Mucosa of rectum (tissue), 2 donors: ENCODE results near the gene LIMCH1.
"Not testable (repeated sequence)": the region's sequence is repeated elsewhere in the genome, so short reads cannot be mapped to it uniquely, and the experiment has no call there.

ENCODE experiments used
- H3K27ac ChIP-seq, 2 donors: one replicate each; pipeline ENCODE4 v1.7.0; 2013; ENCODE audit warnings: inconsistent platforms in 2 of 2, low read depth in 2 of 2, low read length in 2 of 2
- H3K27me3 ChIP-seq, 2 donors: one replicate each; pipeline ENCODE4 v1.7.0; 2013; ENCODE audit warnings: low read length in 2 of 2; ENCODE audit not compliant: control insufficient read depth in 2 of 2, insufficient read depth in 2 of 2
- H3K36me3 ChIP-seq, 2 donors: one replicate each; pipeline ENCODE4 v1.7.0; 2013; ENCODE audit warnings: low read length in 2 of 2; ENCODE audit not compliant: control insufficient read depth in 2 of 2, insufficient read depth in 2 of 2
- H3K4me1 ChIP-seq, 2 donors: one replicate each; pipeline ENCODE4 v1.7.0; 2013; ENCODE audit warnings: low read length in 2 of 2, mild to moderate bottlenecking in 1 of 2; ENCODE audit not compliant: control insufficient read depth in 2 of 2, insufficient read depth in 2 of 2
- H3K4me3 ChIP-seq, 2 donors: one replicate each; pipeline ENCODE4 v1.7.0; 2013; ENCODE audit warnings: low read length in 2 of 2
- H3K9ac ChIP-seq, 2 donors: one replicate each; pipeline ENCODE4 v1.7.0; 2013; ENCODE audit warnings: low read length in 2 of 2, low read depth in 1 of 2, mild to moderate bottlenecking in 1 of 2
- H3K9me3 ChIP-seq, 2 donors: one replicate each; pipeline ENCODE4 v1.7.0; 2013; ENCODE audit warnings: low read length in 2 of 2; ENCODE audit not compliant: control insufficient read depth in 2 of 2
- donor health status: healthy.
- donor health status: Normal muscosa, but diverticular disease.

The LIMCH1 gene

DNA sequence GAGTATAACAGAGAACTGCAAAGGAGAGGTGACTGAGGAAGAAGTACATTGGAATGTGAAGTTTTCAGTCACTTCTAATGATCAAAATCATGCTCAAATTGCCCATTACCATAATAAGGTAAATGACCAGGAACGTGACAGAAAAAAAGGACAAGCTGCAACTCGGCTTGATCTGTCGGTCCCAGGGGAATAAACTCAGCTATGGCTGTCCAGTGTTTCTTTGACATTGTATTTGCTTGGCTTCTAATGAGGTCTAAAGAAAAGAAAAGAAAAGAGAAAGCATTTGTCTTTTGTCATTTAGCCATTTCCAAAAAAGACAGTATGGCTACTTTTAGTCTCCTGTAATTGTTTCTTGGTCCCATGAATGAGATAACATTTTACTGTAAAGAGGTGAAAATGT lies 185.3 kb downstream of the LIMCH1 start:
- Histone ChIP-seq H3K4me3 (no peak overlapping the region), H3K4me1 (no peaks in the 10 kb centered on the region), H3K27me3 (peaks cover 0 to 2% of the 10 kb centered on the region in 2 donors), H3K9me3 (peaks cover 0 to 2% of the 10 kb centered on the region in 2 donors), H3K9ac (no peak overlapping the region), H3K27ac (no peak overlapping the region), H3K36me3 (no peaks in the 10 kb centered on the region)

DNA sequence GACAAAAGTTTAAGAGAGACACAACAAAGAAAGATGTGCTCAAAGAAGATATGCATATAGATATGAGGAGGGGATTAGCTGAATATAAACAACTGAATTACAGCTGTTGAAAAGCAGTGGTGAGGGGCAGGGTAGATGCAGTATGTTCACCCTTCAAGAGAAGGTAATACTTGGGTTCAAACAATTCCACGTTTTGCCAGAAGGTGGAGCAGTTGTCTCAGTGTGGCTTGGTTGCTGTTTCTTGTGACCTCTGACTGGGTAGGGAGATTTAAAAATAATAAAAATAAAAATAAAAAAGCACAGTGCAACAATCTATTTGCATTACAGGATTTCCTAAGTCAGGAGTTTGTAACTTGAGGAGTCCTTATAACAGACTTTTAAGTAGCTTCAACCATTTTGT lies 187.3 kb downstream of the LIMCH1 start:
- Histone ChIP-seq H3K36me3 (no peaks in the 10 kb centered on the region), H3K27ac (no peak overlapping the region), H3K27me3 (peaks cover 0 to 2% of the 10 kb centered on the region in 2 donors)

DNA sequence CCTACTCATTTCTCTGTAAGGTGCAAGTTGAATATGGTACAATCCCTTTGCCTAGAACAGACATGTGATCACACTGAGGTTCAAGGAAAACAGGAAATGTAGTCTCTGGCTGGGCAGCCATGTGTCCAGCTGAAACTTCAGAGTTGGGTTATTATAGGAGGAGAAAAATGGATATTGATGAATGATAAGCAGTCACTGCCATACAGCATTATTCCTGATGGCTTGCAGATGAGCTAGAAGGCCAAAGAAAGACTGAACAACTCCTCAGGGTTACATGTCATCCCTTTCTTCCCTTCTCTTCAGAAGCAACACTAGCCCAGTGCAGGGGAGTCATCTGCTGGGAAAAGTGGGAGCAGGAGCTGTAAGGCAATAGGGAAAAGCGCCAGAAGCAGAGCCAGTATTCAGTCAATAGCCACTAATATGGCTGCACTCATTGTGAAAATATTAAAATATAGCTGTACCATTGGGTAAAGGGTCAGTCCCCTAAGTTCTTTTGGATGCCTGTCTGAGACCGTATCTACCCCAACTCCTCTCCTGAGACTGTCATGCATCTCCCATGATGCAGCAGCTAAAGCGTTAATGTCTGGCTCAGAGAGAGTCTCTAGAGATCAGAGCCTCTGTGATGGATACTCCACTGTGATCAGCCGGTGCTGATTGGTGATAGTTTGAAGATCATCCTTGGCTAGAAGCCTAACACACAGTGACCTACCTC lies 190.1 kb downstream of the LIMCH1 start:
- no peak overlapping the region for H3K27ac ChIP-seq
- H3K9me3 ChIP-seq = peaks cover 0 to 2% of the 10 kb centered on the region in 2 donors
- peaks cover 0 to 7% of the 10 kb centered on the region in 2 donors for H3K27me3 ChIP-seq
- H3K9ac ChIP-seq = no peak overlapping the region
- no peaks in the 10 kb centered on the region for H3K4me1 ChIP-seq
- H3K36me3 ChIP-seq = no peaks in the 10 kb centered on the region
- H3K4me3 ChIP-seq = no peak overlapping the region

More for the DNA sequence above, 187.3 kb downstream of the LIMCH1 start:
- H3K9me3 ChIP-seq = peaks cover 0 to 2% of the 10 kb centered on the region in 2 donors
- H3K9ac ChIP-seq = no peak overlapping the region
- no peak overlapping the region for H3K4me3 ChIP-seq
- no peaks in the 10 kb centered on the region for H3K4me1 ChIP-seq

DNA sequence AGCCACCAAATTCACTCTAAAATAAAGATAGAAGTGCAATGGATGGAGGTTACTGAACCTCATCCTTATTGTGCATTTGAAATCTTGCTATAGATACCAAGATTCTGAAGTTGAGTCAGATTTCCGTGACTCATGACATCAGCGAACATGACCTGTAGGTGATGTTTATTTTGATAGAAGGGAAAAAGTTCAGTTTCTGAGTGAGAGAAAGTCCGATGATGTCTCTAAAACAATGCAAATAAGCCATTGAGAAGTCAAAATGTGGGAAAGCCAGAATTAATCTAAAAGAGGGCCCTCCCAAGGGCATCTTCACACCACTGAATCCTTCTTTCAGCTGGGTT lies 190.6 kb downstream of the LIMCH1 start:
- H3K9ac ChIP-seq = no peak overlapping the region
- H3K27me3 ChIP-seq = peaks cover 0 to 7% of the 10 kb centered on the region in 2 donors
- peaks cover 0 to 2% of the 10 kb centered on the region in 2 donors for H3K9me3 ChIP-seq
- H3K36me3 ChIP-seq = no peaks in the 10 kb centered on the region
- no peaks in the 10 kb centered on the region for H3K4me1 ChIP-seq
- H3K4me3 ChIP-seq = no peak overlapping the region
- no peak overlapping the region for H3K27ac ChIP-seq

GRCh38 chr4:41731569-41732126 lies 193.7 kb downstream of the LIMCH1 start:
- Histone ChIP-seq H3K27ac (no peak overlapping the region), H3K9me3 (no peaks in the 10 kb centered on the region), H3K27me3 (peaks cover 0 to 7% of the 10 kb centered on the region in 2 donors), H3K9ac (no peak overlapping the region), H3K36me3 (no peaks in the 10 kb centered on the region), H3K4me1 (no peaks in the 10 kb centered on the region), H3K4me3 (no peak overlapping the region)

GRCh38 chr4:41734371-41734770 lies 196.4 kb downstream of the LIMCH1 start:
- H3K36me3 ChIP-seq = no peaks in the 10 kb centered on the region
- H3K9me3 ChIP-seq = no peaks in the 10 kb centered on the region
- peaks cover 3 to 8% of the 10 kb centered on the region in 2 donors for H3K27me3 ChIP-seq
- no peak overlapping the region for H3K9ac ChIP-seq
- H3K4me3 ChIP-seq = no peak overlapping the region
- H3K4me1 ChIP-seq = no peaks in the 10 kb centered on the region
- H3K27ac ChIP-seq = no peak overlapping the region

GRCh38 chr4:41737491-41737890 lies 199.5 kb downstream of the LIMCH1 start:
- not testable (repeated sequence) for H3K4me3 ChIP-seq, H3K27me3 ChIP-seq, H3K36me3 ChIP-seq, H3K9me3 ChIP-seq, H3K27ac ChIP-seq, H3K4me1 ChIP-seq, H3K9ac ChIP-seq

GRCh38 chr4:41741354-41741753 lies 203.4 kb downstream of the LIMCH1 start:
- peaks cover 21 to 30% of the 10 kb centered on the region in 2 donors for H3K27me3 ChIP-seq
- H3K36me3 ChIP-seq = no peaks in the 10 kb centered on the region
- no peaks in the 10 kb centered on the region for H3K9me3 ChIP-seq

GRCh38 chr4:41744572-41745291 lies 206.8 kb downstream of the LIMCH1 start:
- H3K27ac ChIP-seq = no peak overlapping the region
- no peaks in the 10 kb centered on the region for H3K4me1 ChIP-seq
- peaks cover 40 to 52% of the 10 kb centered on the region in 2 donors for H3K27me3 ChIP-seq
- no peak overlapping the region for H3K9ac ChIP-seq
- H3K4me3 ChIP-seq = no peak overlapping the region
- no peaks in the 10 kb centered on the region for H3K9me3 ChIP-seq
- H3K36me3 ChIP-seq = no peaks in the 10 kb centered on the region

More at GRCh38 chr4:41741354-41741753, 203.4 kb downstream of the LIMCH1 start:
- Histone ChIP-seq H3K4me3 (no peak overlapping the region), H3K9ac (no peak overlapping the region), H3K27ac (no peak overlapping the region), H3K4me1 (no peaks in the 10 kb centered on the region)

DNA sequence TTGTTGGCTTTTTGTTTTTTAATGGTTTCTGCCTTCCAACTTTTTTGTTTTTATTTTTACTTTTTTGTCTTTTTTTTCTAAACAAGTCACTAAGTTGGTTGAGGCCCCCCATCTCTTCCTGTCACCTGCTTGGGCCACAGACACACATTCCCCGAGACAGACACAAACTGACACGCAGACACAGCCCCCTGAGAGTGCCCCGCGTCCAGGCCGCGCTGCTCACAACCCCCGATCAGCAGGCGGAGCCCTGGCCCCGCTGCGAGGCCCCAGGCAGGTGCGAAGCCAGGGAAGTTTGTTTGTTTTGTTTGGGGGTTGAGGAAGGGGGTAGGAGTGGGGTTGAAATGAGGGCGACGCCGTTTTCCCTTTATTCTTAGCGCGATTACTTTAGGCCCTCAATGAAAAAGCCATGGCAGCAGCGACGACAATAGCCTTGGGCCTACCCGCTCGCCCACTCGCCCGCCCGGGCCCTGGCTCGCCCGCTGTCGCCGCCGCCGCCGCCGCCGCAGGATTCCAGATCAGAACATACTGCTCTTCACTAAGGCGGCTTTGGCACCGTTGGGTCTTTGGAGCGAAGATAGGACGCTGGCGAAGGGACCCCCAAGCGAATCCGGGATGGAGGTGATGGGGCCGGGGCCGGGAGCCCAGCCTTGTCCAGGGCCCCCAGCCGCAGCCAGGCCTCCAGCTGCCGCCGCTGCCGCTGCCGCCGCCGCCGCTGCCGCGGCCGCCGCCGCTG lies 207.5 kb downstream of the LIMCH1 start:
- Histone ChIP-seq H3K27me3 (peaks cover 46 to 58% of the 10 kb centered on the region in 2 donors), H3K4me1 (no peaks in the 10 kb centered on the region), H3K9ac (no peak overlapping the region), H3K27ac (no peak overlapping the region), H3K4me3 (no peak overlapping the region), H3K36me3 (no peaks in the 10 kb centered on the region), H3K9me3 (no peaks in the 10 kb centered on the region)
